HCT116 (cell line): ENCODE data around the gene FAM53B. TPM values are rescaled to one million over a fixed set of nuclear protein-coding genes. Genes with fewer than 3 reads are reported as not detected.

ENCODE experiments used
- ATAC-seq: fragments of 200-7000 bp; cut with Tn5 transposase; 2 replicates; pipeline ENCODE4 v1.9.1; 2020; ENCODE audit warnings: mild to moderate bottlenecking, moderate library complexity
- BruUV-seq: library from RNA; stranded (reverse); fragments of 400-500 nt; replicated peaks from 2 replicates; lab custom pipeline; 2021; lab: Mats Ljungman, UMichigan
- CTCF ChIA-PET: fragments of 300-600 bp; sonication (Branson Sonifier 250); formaldehyde crosslinking; loops from one replicate; lab custom pipeline; 2021; ENCODE audit warnings: antibody characterized with exemption; lab: Charles Lee
- POLR2A ChIA-PET: fragments of 300-600, 350-600 bp; sonication (Branson Sonifier 250); formaldehyde crosslinking; loops from one replicate; lab custom pipeline; 2021; ENCODE audit warnings: antibody characterized with exemption; lab: Charles Lee
- RAD21 ChIA-PET, 2 experiments: fragments of 300-600 bp; sonication (Branson Sonifier 250); formaldehyde crosslinking; loops; one replicate each; lab custom pipeline; 2023; ENCODE audit warnings: low total read pairs in 2 of 2; ENCODE audit not compliant: uncharacterized antibody in 2 of 2, unreplicated experiment in 2 of 2, low non-redundant PET in 1 of 2; lab: Charles Lee
- DNase-seq: peaks from one replicate; pipeline ENCODE4 v3.0.0-alpha.2; 2010; ENCODE audit warnings: low read depth, low spot score
- H2AFZ ChIP-seq: fragments of 200-600 bp; shearing (Covaris generic), sonication (generic); 2 replicates; pipeline ENCODE4 v1.6.1; 2017; ENCODE audit warnings: low read depth, mixed run types, mixed read lengths, antibody characterized with exemption, low read length; ENCODE audit not compliant: poor library complexity, severe bottlenecking
- H3K27ac ChIP-seq: 2 replicates; pipeline ENCODE4 v1.5.1; 2012; ENCODE audit warnings: low read depth, low read length
- H3K27me3 ChIP-seq: fragments of 200-600 bp; sonication (generic); 2 replicates; pipeline ENCODE4 v1.6.1; 2016; ENCODE audit warnings: mixed run types, low read length, mixed read lengths; ENCODE audit not compliant: insufficient read depth
- H3K36me3 ChIP-seq, 2 experiments: fragments of 200-500 bp in 1 of 2; fragments of 200-600 bp in 1 of 2; sonication (Bioruptor generic) in 1 of 2; sonication (generic) in 1 of 2; 2 replicates each; pipeline versions ENCODE4 v1.5.1 to v1.6.1; 2014 to 2016; ENCODE audit warnings: low read length in 2 of 2, inconsistent platforms in 1 of 2, mixed read lengths in 1 of 2, mixed run types in 1 of 2; ENCODE audit not compliant: insufficient read depth in 2 of 2, control insufficient read depth in 1 of 2
- H3K4me1 ChIP-seq, 2 experiments: fragments of 200-600 bp in 1 of 2; sonication (generic) in 1 of 2; 2 replicates each; pipeline versions ENCODE4 v1.5.1 to v1.6.1; 2012 to 2017; ENCODE audit warnings: low read length in 2 of 2, inconsistent platforms in 1 of 2, mild to moderate bottlenecking in 1 of 2, mixed read lengths in 1 of 2, mixed run types in 1 of 2, moderate library complexity in 1 of 2; ENCODE audit not compliant: insufficient read depth in 2 of 2, control insufficient read depth in 1 of 2
- H3K4me2 ChIP-seq: fragments of 200-600 bp; sonication (generic); 2 replicates; pipeline ENCODE4 v1.6.1; 2017; ENCODE audit warnings: mixed run types, low read length, mixed read lengths
- H3K4me3 ChIP-seq, 2 experiments: fragments of 200-600 bp in 1 of 2; sonication (generic) in 1 of 2; replicated peaks in 1 of 2; 2 replicates each; pipeline ENCODE4 v1.5.1; 2011 to 2016; ENCODE audit warnings: low read length in 2 of 2, control low read depth in 1 of 2, low read depth in 1 of 2, mild to moderate bottlenecking in 1 of 2, mixed read lengths in 1 of 2, mixed run types in 1 of 2
- H3K79me2 ChIP-seq: fragments of 200-600 bp; sonication (generic); 2 replicates; pipeline ENCODE4 v1.6.1; 2017; ENCODE audit warnings: mild to moderate bottlenecking, mixed run types, low read length, moderate library complexity, mixed read lengths; ENCODE audit not compliant: insufficient read depth
- H3K9ac ChIP-seq: fragments of 200-600 bp; sonication (generic); 2 replicates; pipeline ENCODE4 v1.6.1; 2016; ENCODE audit warnings: low read length, mixed read lengths
- H3K9me2 ChIP-seq: fragments of 200-600 bp; sonication (generic), shearing (Covaris generic); 2 replicates; pipeline ENCODE4 v1.6.1; 2017; ENCODE audit warnings: mixed run types, mild to moderate bottlenecking, moderate library complexity; ENCODE audit not compliant: insufficient read depth
- H3K9me3 ChIP-seq, 2 experiments: fragments of 200-500 bp in 1 of 2; fragments of 200-600 bp in 1 of 2; sonication (Bioruptor generic) in 1 of 2; sonication (generic) in 1 of 2; 2 replicates each; pipeline ENCODE4 v1.6.1; 2014 to 2017; ENCODE audit warnings: low read length in 2 of 2, mixed read lengths in 2 of 2, inconsistent platforms in 1 of 2, low read depth in 1 of 2, mild to moderate bottlenecking in 1 of 2, mixed run types in 1 of 2, moderate library complexity in 1 of 2; ENCODE audit not compliant: control insufficient read depth in 1 of 2, insufficient read depth in 1 of 2
- H4K20me1 ChIP-seq: fragments of 200-600 bp; sonication (generic), shearing (Covaris generic); 2 replicates; pipeline ENCODE4 v1.6.1; 2017; ENCODE audit warnings: mixed run types, mild to moderate bottlenecking, moderate library complexity; ENCODE audit not compliant: insufficient read depth
- ATF3 ChIP-seq: IDR thresholded peaks from 2 replicates; pipeline ENCODE4 v1.6.1; 2012
- CBX3 ChIP-seq: IDR thresholded peaks from 2 replicates; pipeline ENCODE4 v1.6.1; 2012; ENCODE audit warnings: low read depth
- CEBPB ChIP-seq: IDR thresholded peaks from 2 replicates; pipeline ENCODE4 v1.6.1; 2012; ENCODE audit warnings: low read depth
- CTCF ChIP-seq, 3 experiments: fragments of 200-600 bp in 1 of 3; sonication (generic) in 1 of 3; IDR thresholded peaks in 2 of 3; conservative IDR thresholded peaks in 1 of 3; 2 replicates each; pipeline ENCODE4 v1.5.1; 2012 to 2017; ENCODE audit warnings: low read depth in 2 of 3, low read length in 2 of 3, antibody characterized with exemption in 1 of 3, borderline replicate concordance in 1 of 3, control low read depth in 1 of 3, mild to moderate bottlenecking in 1 of 3, mixed read lengths in 1 of 3, mixed run types in 1 of 3, moderate library complexity in 1 of 3; ENCODE audit not compliant: insufficient read depth in 1 of 3
- ELF1 ChIP-seq: IDR thresholded peaks from 2 replicates; pipeline ENCODE4 v1.6.1; 2012; ENCODE audit warnings: low read depth, borderline replicate concordance
- FOSL1 ChIP-seq: IDR thresholded peaks from 2 replicates; pipeline ENCODE4 v1.6.1; 2012; ENCODE audit warnings: low read depth
- JUND ChIP-seq: IDR thresholded peaks from 2 replicates; pipeline ENCODE4 v1.6.1; 2012
- POLR2A ChIP-seq: IDR thresholded peaks from 2 replicates; pipeline ENCODE4 v1.7.0; 2011; ENCODE audit warnings: borderline replicate concordance; ENCODE audit not compliant: insufficient read depth, insufficient read length; ENCODE audit errors: extremely low read depth
- POLR2AphosphoS5 ChIP-seq: IDR thresholded peaks from 2 replicates; pipeline ENCODE4 v1.6.1; 2011; ENCODE audit warnings: mild to moderate bottlenecking, low read depth, low read length, moderate library complexity
- RAD21 ChIP-seq: IDR thresholded peaks from 2 replicates; pipeline ENCODE4 v1.6.1; 2012; ENCODE audit warnings: low read depth, mild to moderate bottlenecking
- REST ChIP-seq: IDR thresholded peaks from 2 replicates; pipeline ENCODE4 v1.6.1; 2012; ENCODE audit warnings: low read depth
- SIN3A ChIP-seq: IDR thresholded peaks from 2 replicates; pipeline ENCODE4 v1.6.1; 2012; ENCODE audit warnings: low read depth
- SP1 ChIP-seq: IDR thresholded peaks from 2 replicates; pipeline ENCODE4 v1.6.1; 2012; ENCODE audit warnings: low read depth
- SRF ChIP-seq: IDR thresholded peaks from 2 replicates; pipeline ENCODE4 v1.6.1; 2012; ENCODE audit warnings: low read depth
- TCF7L2 ChIP-seq: IDR thresholded peaks from 2 replicates; pipeline ENCODE4 v1.7.0; 2011; ENCODE audit warnings: borderline replicate concordance, inconsistent platforms; ENCODE audit not compliant: insufficient read depth, insufficient read length; ENCODE audit errors: extremely low read depth
- ZBTB33 ChIP-seq: IDR thresholded peaks from 2 replicates; pipeline ENCODE4 v1.6.1; 2011; ENCODE audit warnings: mild to moderate bottlenecking, low read length, moderate library complexity; ENCODE audit not compliant: insufficient replicate concordance; ENCODE audit errors: extremely low read depth
- ZFX ChIP-seq: fragments of 450-650 bp; IDR thresholded peaks from 2 replicates; pipeline ENCODE4 v1.6.1; 2017
- ZNF274 ChIP-seq: fragments of 200-500 bp; sonication (Bioruptor generic); IDR thresholded peaks from 2 replicates; pipeline ENCODE4 v1.6.1; 2014; ENCODE audit warnings: mild to moderate bottlenecking, low read depth, low read length, inconsistent platforms
- intact Hi-C: fragments of 100-400 bp; cut with micrococcal nuclease; formaldehyde crosslinking; loops from 2 replicates; pipeline ENCODE4 v1.10.0; 2022
- total RNA-seq: library from RNA; stranded (reverse); gene quantifications from one replicate; pipeline ENCODE4 v1.2.1, GENCODE V29; 2021; ENCODE audit not compliant: unreplicated experiment

Gene FAM53B
- total RNA-seq, 1 experiment from 2014 or later: 19.6 TPM

GRCh38 chr10:124650820-124651401, 93.3 kb downstream of the FAM53B start:
- H3K4me1 ChIP-seq: peaks cover 6 to 23% of the 10 kb centered on the region in 2 experiments; a peak in 3 of 4 replicates
- H2AFZ ChIP-seq: no peak overlapping the region
- no peaks in the 10 kb centered on the region for H4K20me1 ChIP-seq
- no peaks in the 10 kb centered on the region for H3K9me3 ChIP-seq
- ChIA-PET POLR2A (no interaction called here), RAD21 (no interaction called here), CTCF (no interaction called here)
- no peaks in the 10 kb centered on the region for H3K27me3 ChIP-seq
- TF ChIP-seq ZNF274 (no peak), ZBTB33 (no peak), POLR2A (no peak), CBX3 (no peak), SIN3A (no peak), JUND (no peak), REST (no peak), POLR2AphosphoS5 (no peak), SRF (no peak), CTCF (IDR thresholded peaks at IDR 0.05 in 2 of 3, conservative IDR thresholded peaks at IDR 0.05 in 1 of 3; ENCODE audit: borderline replicate concordance in 1 of 3, insufficient read depth in 1 of 3, low read depth in 2 of 3, low read length in 2 of 3) (no peak), ELF1 (no peak), TCF7L2 (no peak), SP1 (no peak), CEBPB (no peak), FOSL1 (no peak), RAD21 (no peak), ZFX (no peak), ATF3 (no peak)
- no peaks in the 10 kb centered on the region; the same call in 1 of the 2 replicates for H3K79me2 ChIP-seq
- no peaks in the 10 kb centered on the region for H3K9me2 ChIP-seq
- H3K4me3 ChIP-seq: no peak overlapping the region
- no peak overlapping the region for H3K27ac ChIP-seq
- BruUV-seq: no TSS peak
- DNase-seq (no peak), ATAC-seq (no peak)
- intact Hi-C loops: no loop called here
- no peak overlapping the region for H3K9ac ChIP-seq
- no peaks in the 10 kb centered on the region for H3K36me3 ChIP-seq
- H3K4me2 ChIP-seq: no peak overlapping the region
